Activated CD4-positive, CD25-positive, alpha-beta regulatory T cell treated with anti-CD3 and anti-CD28 coated beads, Interleukin-2, amount 50 U/mL, for 72 hours (primary cell): Measurements from ENCODE around the gene SLC26A9.

ENCODE experiments used
- DNase-seq: peaks from one replicate; pipeline ENCODE4 v3.0.0; 2021

SLC26A9 gene

DNA sequence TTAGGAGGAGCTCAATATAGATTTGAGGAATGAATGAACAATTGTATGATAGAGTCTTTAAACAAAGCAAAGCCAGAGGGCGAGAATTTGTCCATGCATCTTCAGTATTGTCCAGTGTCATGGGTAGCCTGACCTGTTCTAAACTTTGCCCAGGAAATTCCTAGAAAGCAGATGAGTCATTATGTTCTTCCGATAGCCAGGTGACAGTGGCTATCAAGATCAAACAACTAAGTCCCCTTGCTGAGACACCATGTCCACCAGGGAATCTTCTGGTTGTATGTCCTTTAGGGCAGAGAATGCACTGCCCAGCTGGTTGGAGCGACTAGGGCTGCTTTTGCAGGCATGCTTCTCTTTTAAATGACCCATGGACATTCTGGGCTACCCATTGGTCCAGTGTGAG is 1.8 kb upstream of the SLC26A9 start:
- no peak for DNase-seq

DNA sequence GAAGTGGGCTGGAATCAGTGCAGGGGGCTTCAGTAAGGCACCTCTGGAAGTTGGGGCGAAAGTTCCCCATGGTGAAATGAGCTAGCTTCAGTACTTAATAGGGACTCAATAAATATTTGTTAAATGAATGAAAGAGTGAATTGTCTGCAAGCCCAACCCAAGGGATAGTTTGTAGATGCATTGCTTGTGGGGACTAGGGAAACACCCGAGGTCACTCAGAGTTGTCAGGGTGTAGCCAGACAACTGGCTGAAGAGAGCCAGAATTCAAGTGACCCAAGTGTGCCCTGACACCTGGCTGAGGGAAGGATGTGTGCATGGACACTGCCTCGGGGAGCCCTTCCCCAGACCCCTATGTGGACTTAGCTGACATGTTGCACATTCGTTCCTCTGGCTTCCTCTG is 1.3 kb upstream of the SLC26A9 start:
- no peak for DNase-seq

DNA sequence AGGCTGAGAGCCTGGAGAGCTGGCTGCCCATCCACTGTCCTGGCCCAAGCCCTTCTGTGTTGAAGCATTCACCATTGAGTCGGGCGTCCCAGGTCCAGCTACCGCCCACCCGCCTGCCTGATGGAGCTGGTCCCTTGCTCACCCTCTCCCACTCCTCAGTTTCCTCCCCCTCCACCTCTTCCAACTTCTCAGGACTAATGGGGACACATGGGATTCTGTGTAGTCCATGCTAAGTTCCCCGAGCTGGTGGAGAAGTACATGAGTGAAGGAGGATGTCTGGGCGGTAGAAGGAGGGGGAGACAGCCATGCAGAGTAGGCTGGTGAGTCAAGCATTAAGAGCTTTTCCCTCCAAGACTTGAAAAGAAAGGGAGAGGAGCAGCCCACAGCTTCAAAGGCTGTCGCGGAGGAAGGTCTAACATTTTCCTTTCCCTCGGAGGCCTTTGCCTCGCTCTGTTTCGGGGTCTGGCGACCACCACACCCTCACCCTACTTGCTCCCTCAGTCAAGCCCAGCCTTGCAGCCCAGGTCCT is 561 bp downstream of the SLC26A9 start:
- no peak for DNase-seq

DNA sequence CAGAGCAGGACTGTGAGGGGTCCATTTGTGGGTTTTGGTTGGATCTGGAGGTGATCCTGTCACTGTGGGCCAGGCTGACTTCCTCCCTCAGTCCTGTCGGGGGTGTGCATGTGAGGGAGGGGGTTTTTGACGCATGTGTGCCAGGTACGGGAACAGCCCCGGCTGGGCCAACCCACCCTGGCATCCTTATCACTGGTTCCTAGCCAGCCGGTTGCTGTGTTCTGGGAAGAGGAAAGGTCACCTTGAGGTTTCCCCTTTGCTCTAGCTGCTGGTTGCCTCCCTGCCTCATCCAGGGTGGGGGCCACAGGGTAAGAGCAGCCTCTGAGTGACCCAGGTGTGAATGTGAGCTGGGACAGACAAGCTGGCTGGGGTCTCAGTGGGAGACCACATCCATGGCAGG is 2.5 kb downstream of the SLC26A9 start:
- no peak for DNase-seq

DNA sequence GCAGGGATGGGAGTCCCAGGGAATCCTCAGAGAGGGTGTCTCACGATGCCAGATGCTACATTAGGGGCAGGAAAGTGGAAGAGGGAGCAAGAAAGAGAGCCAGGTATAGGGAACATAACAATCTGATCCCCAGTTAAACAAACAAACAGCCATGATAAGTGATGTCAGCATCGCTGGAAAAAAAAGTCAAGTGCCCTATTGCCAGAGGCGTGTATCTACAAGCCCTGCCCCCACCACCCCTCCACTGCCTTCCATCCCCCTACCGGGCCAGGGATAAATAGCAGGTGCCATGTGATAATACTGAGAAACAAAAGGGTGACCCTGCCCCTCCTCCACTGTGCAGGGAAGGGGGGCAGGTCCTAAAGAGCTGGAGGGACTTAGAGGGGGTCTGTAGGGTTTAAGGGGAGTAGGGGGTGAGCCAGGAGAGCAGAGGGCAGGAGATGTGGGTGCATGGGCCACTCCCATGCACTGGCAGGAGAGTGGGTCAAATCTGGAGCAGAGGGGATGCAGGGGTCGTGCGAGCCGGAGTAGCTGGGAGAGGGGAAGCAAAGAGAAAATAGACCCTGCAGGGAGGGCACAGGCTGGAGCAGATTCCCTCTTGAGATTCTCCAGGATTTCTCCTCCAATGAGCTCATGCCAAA is 3.4 kb downstream of the SLC26A9 start:
- DNase-seq = no peak

DNA sequence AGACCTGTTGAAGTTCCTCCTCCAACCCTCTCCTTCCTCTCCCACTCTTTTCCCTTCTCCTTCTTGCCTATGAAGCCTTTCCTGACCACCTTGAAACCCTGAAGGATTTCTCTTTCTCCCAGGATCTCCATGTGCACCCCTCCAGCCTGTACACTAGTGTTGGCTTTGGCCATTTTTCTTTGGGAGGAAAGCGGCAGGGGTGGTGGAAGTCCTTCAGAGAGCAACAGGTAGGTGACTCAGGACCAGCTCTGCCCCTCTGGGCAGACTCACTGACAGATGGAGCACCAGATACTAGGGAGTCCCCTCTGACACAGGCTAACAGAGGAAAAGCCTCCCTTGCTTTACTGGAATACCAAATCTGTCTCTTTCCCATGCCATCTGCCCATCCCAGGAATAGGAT is 4.6 kb downstream of the SLC26A9 start:
- DNase-seq = no peak

DNA sequence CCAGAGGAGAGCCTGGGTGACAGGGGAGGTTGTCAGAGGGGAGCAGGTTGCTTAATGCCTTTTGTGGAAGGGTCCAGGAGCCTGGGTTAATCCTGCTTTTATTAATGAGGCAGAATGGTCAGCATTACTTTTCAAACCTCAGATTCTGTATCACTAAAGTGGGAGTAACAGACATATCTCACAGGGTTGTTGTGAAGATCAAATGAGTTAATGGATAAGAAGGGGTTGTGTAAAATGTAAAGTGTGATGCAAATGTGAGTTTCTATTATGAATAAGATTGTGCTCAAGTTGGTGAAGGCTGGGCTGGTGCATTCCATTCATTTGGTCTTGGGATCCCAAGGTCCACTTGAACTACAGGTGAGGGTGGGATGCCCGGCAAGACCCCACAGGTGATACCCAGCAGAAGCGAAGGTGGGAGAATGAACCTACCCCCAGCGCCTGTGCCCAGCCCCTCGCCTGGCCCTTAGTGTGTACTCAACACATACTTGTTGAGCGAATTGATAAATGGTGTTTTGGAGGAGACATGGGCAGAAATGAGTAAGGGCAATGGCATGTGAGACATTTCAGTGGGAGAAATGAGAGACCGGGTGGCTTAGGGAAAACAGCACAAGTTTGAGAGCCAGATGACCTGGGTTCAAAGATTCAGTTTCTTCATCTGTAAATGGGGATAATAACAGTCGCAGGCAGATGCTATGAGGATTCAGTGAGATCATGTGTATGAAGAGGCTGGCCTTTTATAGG is 6.2 kb downstream of the SLC26A9 start:
- DNase-seq = no peak

DNA sequence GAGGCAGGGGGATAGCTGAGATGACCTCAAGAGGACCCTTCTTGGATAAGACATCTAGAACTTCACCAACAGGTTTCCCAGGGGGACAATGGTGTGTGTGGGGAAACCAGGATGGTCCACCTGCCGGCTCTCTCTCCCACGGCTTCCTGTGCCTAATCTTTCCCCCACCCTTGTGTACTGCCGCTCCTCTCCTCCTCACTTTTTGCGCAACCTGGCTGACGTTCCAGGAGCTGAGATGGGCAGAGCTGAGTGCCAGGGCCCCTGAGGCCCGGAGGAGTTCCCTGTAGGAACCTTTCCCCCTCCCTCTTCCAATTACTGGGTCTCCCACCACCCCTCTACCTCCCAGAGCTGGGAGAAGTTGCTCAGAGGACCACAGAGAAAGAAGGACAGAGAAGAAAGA is 6.9 kb downstream of the SLC26A9 start:
- no peak for DNase-seq

DNA sequence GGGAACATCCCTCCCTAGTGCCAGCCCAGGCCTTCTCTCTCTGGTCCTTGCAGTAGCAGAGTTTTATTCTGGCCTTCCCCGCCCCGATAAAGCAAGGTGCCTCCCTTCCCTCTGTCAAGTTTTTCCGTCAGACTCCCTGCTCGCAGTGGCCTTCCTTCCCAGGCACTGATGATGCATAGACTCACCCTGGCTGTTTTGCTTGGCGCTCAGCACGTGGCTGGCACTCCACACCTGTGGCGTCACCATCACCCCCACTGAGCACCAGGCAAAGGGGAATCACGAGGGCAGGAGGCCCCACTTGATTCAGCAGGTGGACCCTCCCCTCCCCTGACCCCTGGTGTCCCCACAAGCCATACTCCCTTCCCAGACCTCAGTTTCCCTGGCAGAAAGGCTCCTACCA is 7.4 kb downstream of the SLC26A9 start:
- no peak for DNase-seq

DNA sequence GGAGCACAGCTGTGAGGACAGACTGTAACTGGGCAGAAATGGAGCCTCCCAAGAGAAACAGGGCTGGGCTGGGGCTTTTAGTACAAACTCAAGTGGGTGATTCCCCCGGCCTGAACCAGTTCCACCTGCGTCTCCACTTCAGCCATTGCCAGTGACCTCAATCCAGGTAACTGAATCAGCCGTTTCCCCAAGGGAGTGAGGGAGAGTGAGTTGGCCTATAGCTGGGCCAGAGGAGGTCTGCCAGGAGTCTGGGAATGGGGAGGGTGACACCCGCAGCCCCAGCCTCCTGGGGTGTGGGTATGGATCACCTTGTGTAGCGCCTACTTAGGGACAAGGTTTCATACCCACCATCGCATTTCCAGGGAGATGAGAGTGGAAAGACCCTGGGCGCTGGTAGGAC is 8.5 kb downstream of the SLC26A9 start:
- no peak for DNase-seq

DNA sequence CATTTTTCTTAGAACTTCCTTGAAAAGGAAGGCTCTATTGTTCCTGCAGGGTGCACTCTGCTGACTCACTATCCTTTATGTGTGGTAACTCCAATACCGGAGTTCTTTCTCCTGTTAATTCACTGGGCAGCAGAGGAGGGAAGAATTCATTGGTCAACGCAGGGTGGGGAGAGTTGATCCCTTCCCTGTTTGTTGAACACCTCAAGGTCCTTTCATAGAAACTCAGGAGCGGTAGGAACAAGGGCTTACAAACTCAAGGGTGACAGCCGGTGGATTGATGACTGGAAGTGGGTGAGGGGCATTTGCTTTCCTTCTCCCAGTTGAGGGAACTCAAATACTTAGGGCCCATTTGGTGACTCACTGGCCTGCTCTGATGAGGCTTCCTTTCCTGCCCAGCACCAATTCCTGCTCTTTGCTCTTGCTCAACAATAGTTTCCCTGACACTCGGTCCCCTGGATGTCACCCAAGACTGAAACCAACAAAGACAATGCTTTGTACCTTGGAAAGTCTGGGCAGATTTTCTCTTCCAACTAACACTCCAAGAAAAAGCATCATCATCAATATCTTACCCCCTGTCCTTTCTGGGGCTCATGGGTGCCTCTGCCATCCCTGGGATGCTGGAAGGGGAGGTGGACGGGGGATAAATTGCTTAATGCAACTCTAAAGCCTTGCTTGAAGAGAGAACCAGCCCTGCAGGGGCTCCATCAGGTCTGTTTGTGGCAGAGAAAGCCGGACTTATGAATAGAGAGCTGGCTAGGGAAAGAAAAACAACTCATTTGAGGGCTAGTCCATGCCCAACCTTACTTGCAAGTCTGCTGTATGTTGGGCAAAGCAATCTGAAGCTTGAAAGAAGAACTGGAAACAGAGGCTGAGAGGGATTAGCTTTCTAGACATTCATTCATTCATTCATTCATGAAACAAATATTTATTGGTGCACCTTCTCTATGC is 9.3 kb downstream of the SLC26A9 start:
- DNase-seq = no peak

DNA sequence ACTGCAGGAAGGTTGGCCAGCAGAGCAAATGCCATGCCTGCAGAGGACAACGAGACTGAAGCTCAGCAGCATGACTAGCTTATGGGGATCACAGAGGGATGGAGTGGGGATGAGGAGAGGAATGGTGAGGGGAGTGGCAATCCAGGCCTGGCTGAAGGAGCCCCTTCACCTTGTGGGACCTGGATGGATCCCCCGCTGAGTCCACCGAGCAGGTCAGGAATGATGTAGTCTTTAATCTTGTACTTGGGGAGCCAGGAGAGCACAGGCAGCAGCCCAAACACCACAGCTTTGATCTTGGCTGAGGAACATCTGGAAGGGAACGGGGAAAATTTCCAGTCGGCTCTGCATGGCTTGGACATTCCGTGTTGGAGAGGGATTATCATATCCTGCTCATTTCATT is 10.5 kb downstream of the SLC26A9 start:
- DNase-seq = no peak

DNA sequence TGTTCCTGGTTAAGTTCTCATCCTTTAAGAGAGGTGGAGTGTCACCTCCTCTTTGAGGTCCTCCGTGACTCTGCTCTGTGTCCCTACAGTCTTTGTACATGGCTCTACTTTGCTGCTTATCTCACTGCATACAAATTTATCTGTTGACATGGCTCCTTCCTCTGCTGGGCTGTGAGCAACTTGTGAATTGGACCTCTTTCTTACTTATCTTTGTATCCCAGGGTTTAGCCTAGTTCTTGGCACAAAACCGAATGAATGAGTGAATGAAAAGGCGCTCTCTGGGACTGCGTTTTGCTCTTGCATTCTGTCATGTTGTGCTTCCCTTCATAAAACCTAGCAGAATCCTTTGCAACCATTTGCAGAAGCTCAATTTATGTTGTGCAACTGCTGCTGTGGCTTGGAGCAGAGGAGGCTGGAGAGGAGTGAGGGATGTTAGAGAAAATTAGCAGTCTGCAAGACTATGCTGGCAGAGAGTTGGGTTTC is 12.4 kb downstream of the SLC26A9 start:
- no peak for DNase-seq

DNA sequence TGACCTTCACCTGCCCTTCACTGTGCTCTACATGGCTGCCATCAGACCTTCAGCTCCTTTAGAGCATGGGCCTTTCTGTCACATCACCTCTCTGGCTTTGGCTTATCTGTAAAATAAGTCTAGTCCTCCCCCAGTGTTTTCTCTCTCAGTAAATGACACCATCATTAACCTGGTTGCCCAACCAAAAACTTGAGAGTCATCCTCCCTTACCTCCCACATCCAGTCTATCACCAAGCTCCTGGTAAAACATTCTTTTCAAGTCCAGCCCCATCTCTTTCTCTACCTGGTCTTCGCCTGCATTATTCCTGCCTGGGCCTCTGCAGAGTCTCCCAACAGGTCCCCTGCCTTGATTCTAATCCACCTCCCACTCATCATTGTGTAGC is 13.1 kb downstream of the SLC26A9 start:
- no peak for DNase-seq

DNA sequence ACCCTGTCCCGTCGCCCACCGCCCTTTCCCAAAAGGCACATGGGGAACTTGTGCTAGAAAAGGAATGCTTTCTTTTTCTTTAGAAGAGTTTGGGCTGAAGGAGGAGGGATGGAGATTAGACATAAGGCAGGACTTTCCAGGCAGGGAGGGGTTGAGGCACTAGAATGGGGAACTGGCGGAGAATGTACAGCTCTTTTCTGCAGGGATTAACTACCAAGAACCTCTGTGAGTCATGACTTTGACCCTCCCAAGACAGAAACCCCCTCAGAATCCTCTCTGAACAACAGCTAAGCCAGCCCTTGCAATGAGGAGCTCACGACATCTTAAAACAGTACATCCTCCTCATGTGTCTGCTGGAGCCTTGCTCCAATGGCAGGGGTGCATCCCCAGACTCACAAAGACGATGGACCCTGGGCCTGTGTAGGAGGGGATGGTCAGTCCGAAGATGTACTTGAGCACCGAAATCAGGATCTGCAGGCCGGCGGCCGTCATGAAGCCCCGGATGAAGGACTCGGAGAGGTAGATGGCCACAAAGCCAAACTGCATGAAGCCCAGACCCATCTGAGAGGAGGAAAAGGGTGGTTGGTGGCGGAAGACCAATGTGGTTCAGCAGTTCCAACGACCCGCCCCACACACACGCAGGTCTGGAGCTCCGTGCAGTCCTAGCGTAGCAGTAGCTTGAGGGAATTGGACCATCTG is 13.6 kb downstream of the SLC26A9 start:
- DNase-seq = no peak

DNA sequence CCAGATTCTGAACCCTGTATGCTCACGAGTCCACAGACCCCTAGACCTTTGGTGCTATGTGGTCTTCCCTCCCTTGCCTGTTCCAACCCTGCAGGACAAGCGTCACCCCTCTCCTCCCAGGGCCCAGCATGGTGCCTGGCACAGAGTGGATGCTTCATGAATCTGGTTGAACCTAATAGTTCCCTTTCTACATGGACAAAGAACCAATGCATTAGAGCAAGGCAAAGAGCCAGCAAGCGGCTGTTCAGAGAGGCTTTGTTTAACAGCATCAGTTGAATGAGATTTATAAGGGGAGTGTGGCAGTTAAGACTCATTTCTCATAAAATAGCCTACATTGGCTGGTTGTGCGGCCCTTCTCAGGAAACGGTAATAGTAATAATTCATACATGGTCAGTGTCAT is 14.9 kb downstream of the SLC26A9 start:
- no peak for DNase-seq

DNA sequence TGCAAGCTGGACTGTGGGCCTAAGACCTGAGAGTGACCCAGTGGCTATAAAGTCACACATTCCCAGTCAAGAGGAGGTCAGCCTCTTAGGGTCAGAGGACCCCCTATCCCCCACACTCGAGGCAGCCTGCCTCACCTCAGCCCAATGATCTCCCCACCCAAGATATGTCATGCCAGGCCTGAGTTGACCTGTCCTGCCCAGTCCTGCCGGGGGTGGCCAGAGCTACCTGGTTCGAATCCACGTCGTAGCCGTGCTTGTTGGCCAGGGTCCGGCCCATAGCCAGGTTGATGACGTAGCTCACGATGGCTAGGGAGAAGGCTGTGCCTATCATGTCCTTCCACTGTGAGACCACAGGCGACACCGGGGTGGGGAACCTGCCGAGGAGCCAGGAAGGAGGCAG is 15.6 kb downstream of the SLC26A9 start:
- DNase-seq = no peak

DNA sequence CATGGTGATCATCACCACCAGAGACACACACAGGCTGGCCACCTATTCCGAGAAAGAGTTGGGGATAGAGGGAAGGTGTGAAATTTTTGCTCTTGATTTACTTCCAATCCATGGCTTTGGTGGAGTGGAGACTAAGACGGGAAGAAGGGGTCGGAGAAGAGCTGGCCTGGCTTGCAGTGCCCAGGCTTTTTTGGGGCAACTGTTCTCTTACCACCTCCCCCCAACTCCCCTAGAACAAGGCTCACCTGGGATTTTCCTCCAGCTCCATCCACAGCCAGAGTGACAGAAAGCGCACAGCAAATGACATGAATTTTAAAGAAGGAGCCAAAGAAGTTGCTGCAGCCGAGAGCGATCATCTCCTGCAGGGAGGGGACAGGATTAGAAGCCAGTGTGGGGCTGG is 16.0 kb downstream of the SLC26A9 start:
- no peak for DNase-seq

DNA sequence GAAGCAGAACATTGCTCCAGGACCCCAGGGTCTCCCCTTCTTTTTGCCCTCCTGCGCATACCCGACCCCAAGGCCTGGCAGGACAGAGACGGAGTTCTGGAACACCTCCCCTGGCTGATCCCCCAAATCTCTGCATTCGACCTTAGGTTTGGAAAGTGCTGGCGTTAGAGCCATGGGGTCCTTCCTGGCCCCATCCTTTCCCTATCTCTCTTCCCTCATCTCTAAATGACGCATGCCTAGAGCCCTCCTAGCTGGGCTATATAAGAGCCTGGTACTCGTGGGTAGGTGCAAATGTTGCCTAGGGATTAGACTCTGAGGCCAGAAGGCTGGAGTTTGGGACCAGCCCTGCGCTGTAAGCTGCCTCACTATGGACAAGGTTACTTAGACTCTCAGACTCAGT is 16.6 kb downstream of the SLC26A9 start:
- DNase-seq = no peak

DNA sequence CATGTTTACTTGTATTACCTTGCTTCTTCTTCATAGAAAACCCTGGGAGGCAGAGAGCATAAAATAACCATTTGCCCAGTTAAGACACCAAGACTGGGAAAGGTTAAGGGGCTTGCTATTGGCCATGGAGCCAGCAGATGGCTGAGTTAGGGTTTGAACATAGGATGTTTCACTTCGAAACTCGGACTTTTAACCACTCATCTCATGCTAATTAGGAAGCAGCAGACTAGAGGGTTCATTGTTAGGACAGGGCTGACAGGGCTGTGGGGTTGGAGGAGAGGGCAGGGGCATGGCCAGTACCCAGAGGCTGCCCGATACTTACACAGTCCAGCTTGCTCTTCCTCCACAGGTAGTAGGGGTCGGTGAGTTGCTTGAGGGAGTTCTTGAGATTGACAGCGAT is 17.0 kb downstream of the SLC26A9 start:
- DNase-seq = no peak

DNA sequence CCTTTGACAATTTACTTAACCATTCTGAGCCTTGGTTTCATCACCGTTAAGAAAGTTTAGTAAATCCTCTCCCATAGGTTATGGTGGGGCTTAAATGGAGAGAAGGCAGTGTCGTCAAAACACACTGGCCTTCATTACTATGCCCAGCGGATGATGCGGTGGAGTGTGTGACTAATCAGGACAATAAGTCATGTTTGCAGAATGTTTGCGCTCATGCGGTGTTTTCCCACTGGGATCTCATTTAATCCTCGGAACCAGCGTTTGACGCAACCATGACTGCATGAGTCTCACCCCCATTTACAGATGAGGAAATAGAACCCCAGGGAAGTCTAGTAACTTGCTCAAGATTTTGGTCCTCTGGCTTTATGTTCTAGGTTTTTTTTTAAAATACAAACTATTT is 17.5 kb downstream of the SLC26A9 start:
- DNase-seq = no peak

DNA sequence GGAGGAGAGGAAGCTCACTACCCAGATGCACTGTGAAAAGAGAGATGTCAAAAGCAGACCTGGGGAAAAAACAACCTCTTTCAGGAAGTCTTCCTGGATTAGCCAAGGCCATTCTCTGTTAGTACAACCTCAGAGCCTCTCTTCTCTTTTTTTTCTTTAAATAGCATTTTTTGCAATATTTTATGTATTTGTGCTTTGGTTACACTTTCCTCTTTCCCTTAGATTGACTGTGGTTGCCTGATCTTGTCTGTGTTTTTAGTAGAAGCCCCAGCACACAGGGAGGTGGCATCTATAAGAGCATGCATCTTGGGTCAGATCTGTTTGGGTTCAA is 18.8 kb downstream of the SLC26A9 start:
- DNase-seq = no peak
